HG02884 (cell line): ENCODE data around the gene MEAK7.

Experiments
- ATAC-seq: cut with Tn5 transposase; IDR thresholded peaks from one replicate; pipeline ENCODE4 v1.9.1; 2021; ENCODE audit warnings: mild to moderate bottlenecking, moderate library complexity; ENCODE audit not compliant: unreplicated experiment

MEAK7 gene

DNA sequence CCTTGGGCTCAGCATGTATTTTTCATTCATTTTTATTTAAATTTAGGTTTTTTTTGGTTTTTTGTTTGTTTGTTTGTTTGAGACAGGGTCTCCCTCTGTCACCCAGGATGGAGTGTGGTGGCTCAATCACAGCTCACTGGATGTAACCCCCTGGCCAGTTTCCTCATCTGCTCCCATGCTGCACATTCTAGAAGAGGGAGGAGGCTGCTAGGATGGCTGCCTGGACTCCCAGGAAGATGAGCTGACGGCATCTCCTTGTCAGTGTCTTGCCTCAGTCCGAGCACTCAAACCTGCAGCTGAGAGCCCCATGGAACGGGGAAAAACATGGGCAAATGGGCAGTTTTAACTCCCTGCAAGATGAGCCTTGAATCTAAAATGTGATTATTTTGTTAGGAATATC is 7.5 kb downstream of the MEAK7 start:
- no peak for ATAC-seq

- no peak for ATAC-seq
These were observed 9.0 kb downstream of the MEAK7 start for GRCh38 chr16:84495506-84495905.

GRCh38 chr16:84489131-84489530 is 15.3 kb downstream of the MEAK7 start:
- no peak for ATAC-seq

- no peak for ATAC-seq
These were observed 17.1 kb downstream of the MEAK7 start for GRCh38 chr16:84487358-84487757.

- ATAC-seq = no peak
These were observed 17.8 kb downstream of the MEAK7 start for GRCh38 chr16:84486551-84487235.

DNA sequence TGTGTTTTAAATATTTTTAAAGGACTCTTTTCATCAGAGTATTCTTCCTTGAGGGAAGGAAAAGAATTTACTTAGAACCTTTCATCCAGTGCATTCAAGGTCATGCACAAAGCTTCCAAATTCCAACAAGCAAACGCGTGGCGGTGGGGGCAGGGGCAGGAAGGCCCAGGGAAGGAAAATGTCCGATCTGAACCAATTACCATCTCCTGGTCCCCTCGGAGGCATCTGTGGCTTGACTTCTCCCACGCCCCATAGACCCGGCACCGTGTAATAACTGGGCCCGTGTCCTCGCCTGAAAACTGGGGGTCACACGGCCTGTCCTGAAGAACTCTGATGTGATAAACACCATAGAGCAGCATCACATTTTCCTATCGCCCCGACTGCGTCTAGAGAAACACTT is 18.3 kb downstream of the MEAK7 start:
- ATAC-seq = no peak

- no peak for ATAC-seq
These were observed 19.0 kb downstream of the MEAK7 start for GRCh38 chr16:84485255-84486010.

GRCh38 chr16:84484579-84485254 is 19.7 kb downstream of the MEAK7 start:
- ATAC-seq = no peak

DNA sequence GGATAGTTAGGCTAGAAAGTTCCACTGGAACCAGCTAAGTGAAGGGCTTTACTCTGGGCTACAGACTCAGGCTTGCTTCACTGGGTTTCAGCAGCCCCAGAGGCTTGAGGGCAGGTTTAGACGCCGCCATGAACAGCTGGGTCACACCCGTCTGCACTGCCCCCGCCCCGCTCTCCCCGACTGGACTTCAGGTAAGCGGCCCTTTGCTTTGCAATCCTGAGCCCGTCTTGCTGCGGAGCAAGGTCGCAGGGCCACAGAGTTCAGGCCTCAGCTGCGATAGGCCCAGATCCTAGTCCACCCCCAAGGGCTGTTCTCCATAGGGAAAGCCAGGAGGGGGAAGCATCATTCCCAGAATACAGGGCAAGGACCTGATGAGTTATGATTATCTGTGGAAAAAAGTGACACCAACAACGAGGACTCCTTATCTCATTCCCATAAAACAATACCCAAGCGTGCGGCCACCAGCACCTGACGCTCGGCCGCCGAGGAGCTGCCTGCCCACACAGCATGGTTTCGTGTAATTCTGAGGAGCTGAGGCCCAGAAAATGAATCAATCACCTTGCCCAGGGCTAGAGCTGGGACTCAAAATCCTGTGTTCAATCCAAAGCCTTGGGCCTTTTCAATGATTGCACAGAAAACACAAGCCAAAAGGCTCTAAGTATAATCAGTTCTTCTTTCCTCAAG is 20.4 kb downstream of the MEAK7 start:
- ATAC-seq = no peak

DNA sequence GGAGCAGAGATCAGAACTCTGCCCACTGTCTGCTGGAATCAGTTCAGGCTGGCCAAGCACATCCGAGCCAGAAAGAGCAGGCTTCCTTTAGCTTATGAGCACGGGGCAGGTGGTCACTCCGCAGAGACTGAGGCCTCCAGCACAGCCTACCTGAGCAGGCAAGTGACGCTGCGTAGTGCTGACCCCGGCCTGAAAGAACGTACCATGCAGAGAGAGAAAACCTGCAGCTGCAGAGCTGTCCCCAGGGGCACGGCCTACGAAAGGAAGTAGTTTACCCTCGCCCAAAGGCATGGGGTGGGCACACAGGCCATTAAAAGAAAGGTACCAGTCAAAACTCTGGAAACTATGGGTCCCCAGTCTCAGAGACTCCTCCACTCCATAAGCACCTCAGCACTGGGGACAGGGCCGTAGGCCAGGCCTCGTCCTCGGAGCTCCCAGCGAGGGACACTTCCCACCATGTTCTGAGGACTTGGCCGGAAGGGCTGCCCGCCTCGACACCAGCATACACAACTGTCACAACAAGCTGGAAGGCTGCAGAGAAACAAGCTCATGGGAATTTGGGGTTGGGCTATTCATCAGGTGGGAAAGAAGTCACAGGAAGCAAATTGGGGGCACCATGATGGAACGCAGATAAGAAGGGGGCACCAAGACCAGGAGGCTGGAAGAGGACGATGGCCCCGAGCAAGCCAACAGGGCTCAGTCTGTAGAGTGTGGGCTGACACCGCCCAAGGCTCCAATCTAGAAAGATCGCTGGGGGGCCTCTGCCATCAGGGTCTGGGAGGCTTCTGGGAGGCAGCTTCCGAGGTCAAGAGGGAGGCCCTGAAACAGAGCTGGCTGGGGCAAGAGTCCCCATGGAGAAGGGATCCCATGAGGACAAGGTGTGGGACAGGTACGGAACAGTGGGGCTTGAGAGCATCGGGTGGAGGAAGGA is 21.2 kb downstream of the MEAK7 start:
- ATAC-seq = no peak

GRCh38 chr16:84482001-84482891 is 22.2 kb downstream of the MEAK7 start:
- no peak for ATAC-seq

DNA sequence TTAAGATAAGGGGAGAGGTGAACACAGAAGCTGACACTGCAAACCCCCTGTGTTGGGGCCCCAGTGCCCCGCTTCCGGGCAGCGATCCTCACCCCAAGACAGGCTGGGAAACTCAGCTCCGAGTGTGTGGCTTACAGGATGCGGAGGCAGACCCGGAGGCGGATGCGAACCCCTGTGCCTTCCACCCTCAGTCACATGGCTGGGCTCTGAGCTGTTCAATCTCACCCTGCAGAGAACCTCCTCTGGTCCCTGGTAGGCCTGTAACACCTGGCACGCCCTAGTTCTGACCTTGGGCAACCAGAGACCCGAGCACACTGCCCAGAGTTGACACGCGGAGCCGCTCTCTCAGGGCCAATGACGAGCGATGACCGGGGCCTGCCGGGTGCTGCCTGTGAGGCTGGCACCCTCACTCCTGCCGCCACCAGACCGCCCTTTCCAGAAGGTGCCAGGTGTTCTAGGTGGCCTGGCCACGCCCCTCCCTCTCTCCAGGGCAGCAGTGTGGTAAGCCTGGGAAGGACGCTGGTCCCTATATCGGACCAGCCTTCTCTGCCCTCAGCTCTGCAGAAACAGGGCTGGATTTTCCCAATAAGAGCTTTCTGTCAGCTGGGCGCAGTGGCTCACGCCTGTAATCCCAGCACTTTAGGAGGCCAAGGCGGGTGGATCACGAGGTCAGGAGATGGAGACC is 23.3 kb downstream of the MEAK7 start:
- no peak for ATAC-seq

DNA sequence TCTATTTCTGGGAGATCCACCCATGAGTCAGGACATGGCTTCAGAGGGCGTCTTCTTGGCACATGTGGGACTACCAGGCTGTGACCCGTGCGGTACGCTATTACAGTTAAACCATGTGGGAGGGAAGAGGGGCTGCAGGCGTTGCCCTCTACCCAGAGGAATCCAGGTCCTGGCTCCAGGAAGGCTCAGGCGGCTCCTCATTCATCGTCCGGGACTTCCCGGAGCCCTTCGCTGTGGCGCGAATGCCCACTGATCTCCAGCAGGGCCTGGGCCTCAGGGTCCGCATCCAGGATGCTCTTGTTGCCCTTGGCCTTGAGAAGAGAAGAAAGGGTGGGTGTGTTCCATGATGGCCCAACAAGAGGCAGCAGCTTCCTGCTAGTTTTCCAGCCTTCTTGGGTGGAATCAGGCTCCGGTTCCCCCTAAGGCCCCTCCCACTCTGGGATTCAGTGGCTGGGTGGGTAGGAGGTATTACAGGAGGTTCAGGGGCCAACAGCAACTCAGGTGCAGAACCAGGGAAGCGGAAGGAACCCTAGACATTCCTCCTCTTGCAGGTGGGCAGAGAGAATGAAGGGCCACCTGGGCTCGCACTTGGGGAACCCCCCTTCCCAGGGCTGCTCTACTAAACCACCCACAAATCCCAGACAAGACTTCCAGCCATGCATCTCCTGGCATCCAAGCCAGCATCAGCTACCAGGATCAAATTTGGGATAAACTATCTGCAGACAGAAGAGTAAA is 24.6 kb downstream of the MEAK7 start:
- no peak for ATAC-seq

DNA sequence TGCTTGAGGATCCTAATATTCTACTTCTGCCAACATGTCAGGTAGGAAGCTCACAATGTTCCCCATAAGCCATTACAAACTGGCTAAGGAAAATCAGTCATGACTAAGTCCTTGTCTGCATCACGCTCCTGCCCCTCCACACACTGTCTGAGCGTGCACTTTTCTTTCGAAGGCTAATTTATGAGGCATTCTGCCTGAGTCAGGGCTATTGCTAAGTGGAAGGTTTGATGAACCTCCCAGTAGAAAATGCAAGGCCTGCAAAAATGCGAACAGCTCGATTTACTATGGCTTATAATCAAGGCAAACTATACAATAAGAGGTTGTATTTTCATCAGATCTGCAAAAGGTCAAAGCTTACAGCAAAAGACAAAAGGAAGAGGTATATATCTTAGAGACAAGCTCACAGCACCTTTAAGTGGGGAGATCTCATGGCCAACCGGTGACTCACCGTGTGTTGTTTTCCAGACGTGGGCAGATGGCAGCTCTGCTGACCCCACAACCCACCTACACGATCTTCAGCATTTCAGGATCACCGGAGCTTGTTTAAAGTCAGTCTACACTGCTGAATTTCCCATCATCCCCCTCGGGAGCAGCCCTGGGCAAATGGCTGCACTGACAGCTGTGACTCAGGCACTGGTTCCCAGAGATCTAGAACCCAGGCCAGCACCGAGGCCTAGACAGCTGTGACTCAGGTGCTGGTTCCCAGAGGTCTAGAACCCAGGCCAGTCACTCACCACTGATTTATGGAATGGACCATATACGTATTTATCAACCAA is 26.1 kb downstream of the MEAK7 start:
- no peak for ATAC-seq

- no peak for ATAC-seq
These were observed 26.8 kb downstream of the MEAK7 start for GRCh38 chr16:84477661-84478060.

GRCh38 chr16:84476401-84476800 is 28.1 kb downstream of the MEAK7 start:
- ATAC-seq = no peak

DNA sequence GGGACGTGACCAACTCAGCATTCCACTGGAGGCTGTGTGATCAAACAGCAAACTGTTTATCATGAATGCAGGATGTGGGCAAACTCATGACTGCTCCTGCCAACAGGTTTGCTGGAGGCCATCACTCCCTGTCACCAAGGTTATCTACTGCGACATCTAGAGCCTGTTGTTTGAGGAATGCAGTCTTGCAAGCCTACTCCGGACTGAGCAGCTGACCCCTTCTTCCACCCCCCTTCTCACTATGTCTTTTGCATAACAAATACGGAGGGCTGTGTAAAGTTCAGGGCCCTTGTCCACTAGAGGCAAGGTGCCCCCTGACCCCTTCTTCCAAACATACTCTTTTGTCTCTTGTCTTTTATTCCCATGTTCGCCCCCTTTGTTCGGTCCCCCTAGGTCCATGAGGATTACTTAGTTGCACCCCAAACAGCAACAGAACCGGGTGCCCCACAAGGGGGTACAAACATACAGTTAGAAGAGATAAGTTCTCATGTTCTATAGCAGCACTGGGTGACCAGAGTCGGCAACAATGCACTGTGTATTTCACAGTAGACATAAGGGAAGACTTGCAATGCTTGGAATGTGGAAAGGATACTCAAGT is 28.7 kb downstream of the MEAK7 start:
- no peak for ATAC-seq
